HEK293 (cell line): ENCODE data around the gene ADCY3.

ENCODE experiments used
- CTCF ChIA-PET: fragments of 350-600 bp; formaldehyde crosslinking; extraction: SDS; loops from one replicate; lab custom pipeline; 2021; ENCODE audit warnings: antibody characterized with exemption; lab: Yijun Ruan, JAX
- POLR2A ChIA-PET: fragments of 300-600 bp; formaldehyde crosslinking; extraction: SDS; loops from one replicate; lab custom pipeline; 2020; ENCODE audit warnings: antibody characterized with exemption, inconsistent platforms; lab: Yijun Ruan, JAX
- H3K27ac ChIP-seq: fragments of 200-500 bp; sonication (Bioruptor generic); 2 replicates; pipeline ENCODE4 v1.5.1; 2014; ENCODE audit warnings: low read depth, low read length, control low read depth, inconsistent platforms; ENCODE audit errors: extremely low read depth
- H3K36me3 ChIP-seq, 2 experiments: fragments of 200-500 bp in 1 of 2; sonication (Bioruptor generic) in 1 of 2; 1 replicate in 1 of 2; 2 replicates in 1 of 2; pipeline ENCODE4 v1.5.1; 2014 to 2017; ENCODE audit warnings: inconsistent platforms in 2 of 2, low read length in 2 of 2; ENCODE audit not compliant: control insufficient read depth in 2 of 2, insufficient read depth in 1 of 2
- H3K4me1 ChIP-seq: fragments of 200-500 bp; sonication (Bioruptor generic); 2 replicates; pipeline ENCODE4 v1.5.1; 2014; ENCODE audit warnings: mild to moderate bottlenecking, low read length, inconsistent platforms; ENCODE audit not compliant: control insufficient read depth, insufficient read depth
- H3K4me3 ChIP-seq: 2 replicates; pipeline ENCODE4 v1.5.1; 2011; ENCODE audit warnings: low read depth, mild to moderate bottlenecking, control low read depth, low read length, moderate library complexity
- H3K9me3 ChIP-seq: fragments of 200-500 bp; sonication (Bioruptor generic); 2 replicates; pipeline ENCODE4 v1.5.1; 2014; ENCODE audit warnings: low read depth, low read length, inconsistent platforms; ENCODE audit not compliant: control insufficient read depth, insufficient read depth
- AEBP2 ChIP-seq: fragments of 450-650 bp; formaldehyde crosslinking; IDR thresholded peaks from 2 replicates; pipeline ENCODE4 v1.5.1; 2016; ENCODE audit warnings: missing biosample characterization, missing genetic modification characterization, borderline replicate concordance
- FEZF1 ChIP-seq: fragments of 450-650 bp; formaldehyde crosslinking; IDR thresholded peaks from 2 replicates; pipeline ENCODE4 v1.5.1; 2016; ENCODE audit warnings: missing biosample characterization, missing genetic modification characterization
- HIC1 ChIP-seq: fragments of 450-650 bp; formaldehyde crosslinking; IDR thresholded peaks from 2 replicates; pipeline ENCODE4 v1.5.1; 2016; ENCODE audit warnings: missing biosample characterization, missing genetic modification characterization
- MYNN ChIP-seq: fragments of 450-650 bp; formaldehyde crosslinking; IDR thresholded peaks from 2 replicates; pipeline ENCODE4 v1.5.1; 2016; ENCODE audit warnings: missing biosample characterization, missing genetic modification characterization, borderline replicate concordance
- ZNF341 ChIP-seq: fragments of 450-650 bp; formaldehyde crosslinking; IDR thresholded peaks from 2 replicates; pipeline ENCODE4; 2016; ENCODE audit warnings: low read depth, missing biosample characterization, missing genetic modification characterization
- ZNF473 ChIP-seq: fragments of 450-650 bp; formaldehyde crosslinking; IDR thresholded peaks from 2 replicates; pipeline ENCODE4 v1.5.1; 2017; ENCODE audit warnings: missing biosample characterization, missing genetic modification characterization
- ZNF488 ChIP-seq: fragments of 450-650 bp; formaldehyde crosslinking; IDR thresholded peaks from 2 replicates; pipeline ENCODE4 v1.5.1; 2016; ENCODE audit warnings: missing biosample characterization, missing genetic modification characterization
- ZNF530 ChIP-seq: fragments of 450-650 bp; formaldehyde crosslinking; IDR thresholded peaks from 2 replicates; pipeline ENCODE4 v1.5.1; 2016; ENCODE audit warnings: low read depth, missing biosample characterization, missing genetic modification characterization
- TF ChIP-seq, protein P1 (sequence below): fragments of 450-650 bp; formaldehyde crosslinking; IDR thresholded peaks from 2 replicates; pipeline ENCODE4 v1.5.1; 2016; ENCODE audit warnings: missing biosample characterization, missing genetic modification characterization
- TF ChIP-seq, protein P2 (sequence below): fragments of 450-650 bp; formaldehyde crosslinking; IDR thresholded peaks from 2 replicates; pipeline ENCODE4 v1.5.1; 2016; ENCODE audit warnings: missing biosample characterization, missing genetic modification characterization
- TF ChIP-seq, protein P3 (sequence below): fragments of 450-650 bp; formaldehyde crosslinking; IDR thresholded peaks from 2 replicates; pipeline ENCODE4 v1.5.1; 2016; ENCODE audit warnings: missing biosample characterization, missing genetic modification characterization

ADCY3 gene

GRCh38 chr2:24816884-24817283 is 103.2 kb downstream of the ADCY3 start:
- peaks cover 29 to 83% of the 10 kb centered on the region in 2 experiments for H3K36me3 ChIP-seq
- POLR2A ChIA-PET = no interaction called here
- no peaks in the 10 kb centered on the region for H3K4me1 ChIP-seq
- TF ChIP-seq HIC1 (tag by site-specific recombination) = no peak
- TF ChIP-seq FEZF1 (tag by site-specific recombination) = no peak
- TF ChIP-seq, protein P1, sequence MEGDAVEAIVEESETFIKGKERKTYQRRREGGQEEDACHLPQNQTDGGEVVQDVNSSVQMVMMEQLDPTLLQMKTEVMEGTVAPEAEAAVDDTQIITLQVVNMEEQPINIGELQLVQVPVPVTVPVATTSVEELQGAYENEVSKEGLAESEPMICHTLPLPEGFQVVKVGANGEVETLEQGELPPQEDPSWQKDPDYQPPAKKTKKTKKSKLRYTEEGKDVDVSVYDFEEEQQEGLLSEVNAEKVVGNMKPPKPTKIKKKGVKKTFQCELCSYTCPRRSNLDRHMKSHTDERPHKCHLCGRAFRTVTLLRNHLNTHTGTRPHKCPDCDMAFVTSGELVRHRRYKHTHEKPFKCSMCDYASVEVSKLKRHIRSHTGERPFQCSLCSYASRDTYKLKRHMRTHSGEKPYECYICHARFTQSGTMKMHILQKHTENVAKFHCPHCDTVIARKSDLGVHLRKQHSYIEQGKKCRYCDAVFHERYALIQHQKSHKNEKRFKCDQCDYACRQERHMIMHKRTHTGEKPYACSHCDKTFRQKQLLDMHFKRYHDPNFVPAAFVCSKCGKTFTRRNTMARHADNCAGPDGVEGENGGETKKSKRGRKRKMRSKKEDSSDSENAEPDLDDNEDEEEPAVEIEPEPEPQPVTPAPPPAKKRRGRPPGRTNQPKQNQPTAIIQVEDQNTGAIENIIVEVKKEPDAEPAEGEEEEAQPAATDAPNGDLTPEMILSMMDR (tag by site-specific recombination) = no peak
- no peak for TF ChIP-seq ZNF530
- TF ChIP-seq ZNF341 (tag by site-specific recombination) = no peak
- TF ChIP-seq, all 188 proteins: peak for 0
- Histone ChIP-seq H3K9me3 (no peaks in the 10 kb centered on the region), H3K27ac (no peak overlapping the region), H3K4me3 (no peak overlapping the region)
- CTCF ChIA-PET = interaction anchor here (1.1 kb wide), 1 partner anchor 203 kb away, joined by 4 read pairs; no protein-coding TSS in a partner anchor

DNA sequence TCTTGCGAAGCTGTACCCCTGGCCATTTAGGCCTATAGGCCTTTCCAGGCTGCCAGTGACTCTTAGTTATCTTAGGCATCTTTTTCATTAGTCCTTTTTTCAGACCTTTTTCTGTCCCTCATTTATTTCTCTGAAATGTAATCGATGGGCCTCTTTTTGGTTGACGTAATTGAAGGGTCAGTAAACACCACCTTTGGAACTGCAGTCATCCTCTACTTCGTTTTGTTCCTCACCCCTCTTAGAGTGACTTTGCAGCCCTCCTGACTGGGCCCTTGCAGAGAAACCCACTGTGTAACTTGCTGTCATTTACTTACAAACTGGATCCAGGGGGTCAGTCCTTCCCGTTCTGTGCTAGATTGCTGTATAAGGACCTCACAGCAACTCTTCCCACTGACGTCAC is 103.6 kb downstream of the ADCY3 start:
- H3K36me3 ChIP-seq = peaks cover 33 to 79% of the 10 kb centered on the region in 2 experiments
- no peaks in the 10 kb centered on the region for H3K4me1 ChIP-seq
- no peak overlapping the region for H3K27ac ChIP-seq
- no peaks in the 10 kb centered on the region for H3K9me3 ChIP-seq
- TF ChIP-seq, protein P2, sequence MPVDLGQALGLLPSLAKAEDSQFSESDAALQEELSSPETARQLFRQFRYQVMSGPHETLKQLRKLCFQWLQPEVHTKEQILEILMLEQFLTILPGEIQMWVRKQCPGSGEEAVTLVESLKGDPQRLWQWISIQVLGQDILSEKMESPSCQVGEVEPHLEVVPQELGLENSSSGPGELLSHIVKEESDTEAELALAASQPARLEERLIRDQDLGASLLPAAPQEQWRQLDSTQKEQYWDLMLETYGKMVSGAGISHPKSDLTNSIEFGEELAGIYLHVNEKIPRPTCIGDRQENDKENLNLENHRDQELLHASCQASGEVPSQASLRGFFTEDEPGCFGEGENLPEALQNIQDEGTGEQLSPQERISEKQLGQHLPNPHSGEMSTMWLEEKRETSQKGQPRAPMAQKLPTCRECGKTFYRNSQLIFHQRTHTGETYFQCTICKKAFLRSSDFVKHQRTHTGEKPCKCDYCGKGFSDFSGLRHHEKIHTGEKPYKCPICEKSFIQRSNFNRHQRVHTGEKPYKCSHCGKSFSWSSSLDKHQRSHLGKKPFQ (tag by site-specific recombination) = no peak
- TF ChIP-seq, protein P3, sequence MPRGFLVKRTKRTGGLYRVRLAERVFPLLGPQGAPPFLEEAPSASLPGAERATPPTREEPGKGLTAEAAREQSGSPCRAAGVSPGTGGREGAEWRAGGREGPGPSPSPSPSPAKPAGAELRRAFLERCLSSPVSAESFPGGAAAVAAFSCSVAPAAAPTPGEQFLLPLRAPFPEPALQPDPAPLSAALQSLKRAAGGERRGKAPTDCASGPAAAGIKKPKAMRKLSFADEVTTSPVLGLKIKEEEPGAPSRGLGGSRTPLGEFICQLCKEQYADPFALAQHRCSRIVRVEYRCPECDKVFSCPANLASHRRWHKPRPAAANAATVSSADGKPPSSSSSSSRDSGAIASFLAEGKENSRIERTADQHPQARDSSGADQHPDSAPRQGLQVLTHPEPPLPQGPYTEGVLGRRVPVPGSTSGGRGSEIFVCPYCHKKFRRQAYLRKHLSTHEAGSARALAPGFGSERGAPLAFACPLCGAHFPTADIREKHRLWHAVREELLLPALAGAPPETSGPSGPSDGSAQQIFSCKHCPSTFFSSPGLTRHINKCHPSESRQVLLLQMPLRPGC (tag by site-specific recombination) = no peak
- no peak for TF ChIP-seq ZNF488 (tag by site-specific recombination)
- no peak for TF ChIP-seq AEBP2 (tag by site-specific recombination)
- no peak for TF ChIP-seq MYNN (tag by site-specific recombination)
- no peak for TF ChIP-seq ZNF473 (tag by site-specific recombination)
- CTCF ChIA-PET = interaction anchor here (1.1 kb wide), 1 partner anchor 203 kb away, joined by 4 read pairs; no protein-coding TSS in a partner anchor
- no peak overlapping the region for H3K4me3 ChIP-seq
- POLR2A ChIA-PET = no interaction called here
